Type B pancreatic cell (in vitro differentiated cells): ENCODE data around the gene RNF103. TPM values are rescaled to one million over a fixed set of nuclear protein-coding genes. Genes with fewer than 3 reads are reported as not detected.

ENCODE experiments used
- DNase-seq: peaks from one replicate; pipeline ENCODE4 v3.0.0; 2021; ENCODE audit warnings: mixed read lengths; ENCODE audit not compliant: unreplicated experiment; ENCODE audit errors: extremely low spot score
- H3K27ac Mint-ChIP-seq: 2 replicates; pipeline ENCODE4 v1.8.0; 2021; ENCODE audit warnings: mild to moderate bottlenecking, mixed read lengths
- H3K27me3 Mint-ChIP-seq: 2 replicates; pipeline ENCODE4 v1.8.0; 2021; ENCODE audit warnings: mixed read lengths
- H3K36me3 Mint-ChIP-seq: 2 replicates; pipeline ENCODE4 v1.8.0; 2021; ENCODE audit warnings: mixed read lengths
- H3K4me1 Mint-ChIP-seq: one replicate; pipeline ENCODE4 v1.8.0; 2021; ENCODE audit warnings: mixed read lengths; ENCODE audit not compliant: unreplicated experiment
- H3K4me3 Mint-ChIP-seq: 2 replicates; pipeline ENCODE4 v1.8.0; 2021; ENCODE audit warnings: mild to moderate bottlenecking, mixed read lengths
- H3K9me3 Mint-ChIP-seq: 2 replicates; pipeline ENCODE4 v1.8.0; 2021; ENCODE audit warnings: mixed read lengths
- total RNA-seq: library from RNA; stranded (reverse); gene quantifications from 2 replicates; pipeline ENCODE4 v1.2.1, GENCODE V29; 2021; ENCODE audit warnings: low replicate concordance
- TF ChIP-seq, protein P1 (sequence below): fragments of 200-600 bp; sonication (generic); conservative IDR thresholded peaks from 2 replicates; pipeline ENCODE4 v1.5.0; 2021; ENCODE audit warnings: antibody characterized with exemption, mild to moderate bottlenecking

Gene RNF103
- total RNA-seq, 1 donor from 2014 or later: 21.2 TPM

GRCh38 chr2:86661333-86661732 is 37.7 kb upstream of the RNF103 start:
- Mint-ChIP-seq H3K4me3 (no peak overlapping the region), H3K4me1 (no peaks in the 10 kb centered on the region), H3K27ac (no peak overlapping the region), H3K36me3 (no peaks in the 10 kb centered on the region), H3K9me3 (peaks cover 5% of the 10 kb centered on the region), H3K27me3 (peaks cover 3% of the 10 kb centered on the region)
- DNase-seq: no peak
- TF ChIP-seq, protein P1, sequence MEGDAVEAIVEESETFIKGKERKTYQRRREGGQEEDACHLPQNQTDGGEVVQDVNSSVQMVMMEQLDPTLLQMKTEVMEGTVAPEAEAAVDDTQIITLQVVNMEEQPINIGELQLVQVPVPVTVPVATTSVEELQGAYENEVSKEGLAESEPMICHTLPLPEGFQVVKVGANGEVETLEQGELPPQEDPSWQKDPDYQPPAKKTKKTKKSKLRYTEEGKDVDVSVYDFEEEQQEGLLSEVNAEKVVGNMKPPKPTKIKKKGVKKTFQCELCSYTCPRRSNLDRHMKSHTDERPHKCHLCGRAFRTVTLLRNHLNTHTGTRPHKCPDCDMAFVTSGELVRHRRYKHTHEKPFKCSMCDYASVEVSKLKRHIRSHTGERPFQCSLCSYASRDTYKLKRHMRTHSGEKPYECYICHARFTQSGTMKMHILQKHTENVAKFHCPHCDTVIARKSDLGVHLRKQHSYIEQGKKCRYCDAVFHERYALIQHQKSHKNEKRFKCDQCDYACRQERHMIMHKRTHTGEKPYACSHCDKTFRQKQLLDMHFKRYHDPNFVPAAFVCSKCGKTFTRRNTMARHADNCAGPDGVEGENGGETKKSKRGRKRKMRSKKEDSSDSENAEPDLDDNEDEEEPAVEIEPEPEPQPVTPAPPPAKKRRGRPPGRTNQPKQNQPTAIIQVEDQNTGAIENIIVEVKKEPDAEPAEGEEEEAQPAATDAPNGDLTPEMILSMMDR: no peak

- TF ChIP-seq, protein P1: no peak
- Mint-ChIP-seq H3K4me1 (no peaks in the 10 kb centered on the region), H3K27ac (no peak overlapping the region)
These were observed 26.5 kb upstream of the RNF103 start for GRCh38 chr2:86650188-86650587.

GRCh38 chr2:86649119-86649947 is 25.7 kb upstream of the RNF103 start:
- no peaks in the 10 kb centered on the region for H3K4me1 Mint-ChIP-seq
- no peaks in the 10 kb centered on the region for H3K36me3 Mint-ChIP-seq
- H3K9me3 Mint-ChIP-seq: peaks cover 10% of the 10 kb centered on the region
- TF ChIP-seq, protein P1: no peak
- DNase-seq: no peak
- no peaks in the 10 kb centered on the region for H3K27me3 Mint-ChIP-seq
- no peak overlapping the region for H3K27ac Mint-ChIP-seq
- no peak overlapping the region for H3K4me3 Mint-ChIP-seq

More at GRCh38 chr2:86650188-86650587, 26.5 kb upstream of the RNF103 start:
- Mint-ChIP-seq H3K4me3 (no peak overlapping the region), H3K9me3 (peaks cover 10% of the 10 kb centered on the region), H3K36me3 (no peaks in the 10 kb centered on the region), H3K27me3 (no peaks in the 10 kb centered on the region)
- DNase-seq: no peak

- no peak for DNase-seq
- Mint-ChIP-seq H3K36me3 (no peaks in the 10 kb centered on the region), H3K4me3 (no peak overlapping the region), H3K27ac (no peak overlapping the region), H3K27me3 (no peaks in the 10 kb centered on the region), H3K9me3 (peaks cover 10% of the 10 kb centered on the region), H3K4me1 (no peaks in the 10 kb centered on the region)
- TF ChIP-seq, protein P1: no peak
These were observed 25.0 kb upstream of the RNF103 start for GRCh38 chr2:86648681-86649080.

DNA sequence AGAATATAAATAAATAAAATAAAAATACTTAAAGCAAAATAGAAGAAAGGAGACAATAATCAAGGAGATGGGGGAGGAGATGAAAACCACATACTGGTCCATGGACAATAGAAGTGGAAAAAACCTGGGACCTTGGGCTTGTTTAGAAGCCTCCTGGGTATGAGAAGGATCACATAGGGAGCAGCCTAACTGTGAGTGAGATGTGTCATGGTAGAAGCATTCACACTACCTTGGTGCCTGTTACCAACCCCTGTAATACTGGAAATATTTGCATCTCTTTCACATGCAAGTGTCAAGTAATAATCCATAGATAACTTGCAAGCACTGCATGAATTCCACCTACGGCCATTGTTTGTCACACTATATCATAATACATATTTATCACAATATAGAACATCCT is 23.2 kb upstream of the RNF103 start:
- Mint-ChIP-seq H3K27me3 (no peaks in the 10 kb centered on the region), H3K36me3 (no peaks in the 10 kb centered on the region), H3K27ac (no peak overlapping the region), H3K9me3 (peaks cover 10% of the 10 kb centered on the region), H3K4me1 (no peaks in the 10 kb centered on the region), H3K4me3 (no peak overlapping the region)
- no peak for DNase-seq
- TF ChIP-seq, protein P1: no peak
